Endothelial cell of coronary artery (primary cell): ENCODE data around the gene GP2. TPM values are rescaled to one million over a fixed set of nuclear protein-coding genes. Genes with fewer than 3 reads are reported as not detected.

ENCODE experiments used
- total RNA-seq: library from RNA; depleted of rRNA; stranded (reverse); fragments of >200 nt; gene quantifications from 2 replicates; pipeline ENCODE4 v1.2.3, GENCODE V29; 2014

GP2 gene
- total RNA-seq: not detected in 2 replicates

DNA sequence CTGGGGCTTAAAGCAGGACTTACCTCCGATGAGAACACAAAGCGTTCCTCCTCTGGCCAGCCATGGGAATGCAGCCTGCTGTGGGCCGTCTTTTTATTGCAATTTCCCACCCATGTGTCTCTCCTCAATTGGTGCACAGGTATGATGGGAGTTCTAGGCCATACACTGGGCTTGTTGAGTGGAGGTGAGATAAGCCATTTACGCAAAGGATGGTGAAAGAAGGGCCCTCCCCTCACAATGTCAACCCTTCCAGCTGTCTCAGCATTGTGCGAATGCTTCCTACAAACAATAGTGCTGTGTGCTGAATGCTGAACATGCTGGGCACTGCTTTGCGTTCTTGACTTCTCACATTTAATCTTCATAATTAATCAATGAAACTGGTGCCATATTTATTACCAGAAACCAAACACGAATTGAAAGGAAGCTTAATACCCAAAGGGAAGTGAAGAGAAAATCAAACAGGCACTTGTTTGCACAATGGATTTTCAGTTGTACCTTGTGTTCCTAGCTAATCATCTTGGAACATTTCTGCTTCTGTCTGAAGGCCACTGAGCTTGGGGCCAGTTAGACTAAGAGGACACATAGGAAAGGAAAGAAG, at the start of gene GP2:
TSS of gene GP2 (minus strand) at position 70 of the 598 bp plus-strand sequence. CDS start 1,082 bp downstream, outside the sequence.

DNA sequence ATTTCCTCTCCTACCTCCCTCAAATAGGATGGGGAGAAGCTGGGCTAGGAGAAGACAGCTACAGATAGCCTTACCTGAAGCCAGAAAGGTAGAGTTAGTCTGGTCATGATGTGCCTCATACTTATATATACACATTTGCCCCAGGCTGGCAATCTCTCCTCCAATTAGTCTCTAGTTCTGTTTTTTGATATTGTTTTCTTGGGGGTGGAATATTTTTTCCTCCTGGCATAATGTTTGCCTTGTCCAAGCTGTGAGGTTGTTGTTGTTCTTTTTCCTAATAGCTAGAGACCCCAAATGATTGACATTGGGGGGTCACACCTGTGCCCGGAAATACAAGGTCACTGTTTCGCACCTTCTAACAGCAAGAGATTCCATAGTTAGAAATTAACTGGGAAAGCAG, 25.3 kb upstream of the GP2 start, which contains the start of gene UMOD:
TSS of gene UMOD (minus strand) at position 101 of the 400 bp plus-strand sequence. CDS start 1,978 bp downstream, outside the sequence.

Other genes starting within 250 kb of the GP2 start
- gene UMOD, start 25.2 kb upstream of the GP2 start, total RNA-seq: not detected in 2 replicates
- not detected in 2 replicates for gene PDILT, start 77.2 kb upstream of the GP2 start, total RNA-seq
- gene ACSM5, start 82.0 kb upstream of the GP2 start, total RNA-seq: not detected in 2 replicates
- gene ACSM2A, start 124.0 kb upstream of the GP2 start, total RNA-seq: not detected in 2 replicates
- gene ACSM2B, start 248.9 kb upstream of the GP2 start, total RNA-seq: under 0.01 TPM in 1 of 2 replicates, not detected in the other